Fibroblast of the aortic adventitia (primary cell): ENCODE results near the gene MBIP. TPM values are rescaled to one million over a fixed set of nuclear protein-coding genes. Genes with fewer than 3 reads are reported as not detected.

ENCODE experiments used
- DNase-seq: peaks from one replicate; pipeline ENCODE4 v3.0.0-alpha.2; 2010; ENCODE audit warnings: low read depth
- H3K4me3 ChIP-seq: 2 replicates; pipeline ENCODE4 v1.5.1; 2011; ENCODE audit warnings: low read depth, mild to moderate bottlenecking, control low read depth, low read length, moderate library complexity
- CTCF ChIP-seq: IDR thresholded peaks from 2 replicates; pipeline ENCODE4 v1.5.1; 2011; ENCODE audit warnings: mild to moderate bottlenecking, low read length, control low read depth, inconsistent platforms; ENCODE audit not compliant: insufficient read depth
- total RNA-seq: library from RNA; depleted of rRNA; stranded (reverse); fragments of >200 nt; gene quantifications from 2 replicates; pipeline ENCODE4 v1.2.3, GENCODE V29; 2012; ENCODE audit warnings: low replicate concordance

The MBIP gene
- total RNA-seq, 1 donor = 18.2 TPM

GRCh38 chr14:36284971-36285595, 35.4 kb downstream of the MBIP start:
- DNase-seq = no peak
- no peak for TF ChIP-seq CTCF
- no peak overlapping the region for H3K4me3 ChIP-seq

- H3K4me3 ChIP-seq = no peak overlapping the region
- DNase-seq = no peak
- TF ChIP-seq CTCF = no peak
Observed at GRCh38 chr14:36281309-36281708, 39.1 kb downstream of the MBIP start.

- TF ChIP-seq CTCF = no peak
- H3K4me3 ChIP-seq = no peak overlapping the region
Observed at GRCh38 chr14:36279306-36280190, 40.9 kb downstream of the MBIP start.

GRCh38 chr14:36275741-36276140, 44.7 kb downstream of the MBIP start:
- TF ChIP-seq CTCF = no peak
- no peak for DNase-seq
- H3K4me3 ChIP-seq = no peak overlapping the region

More at GRCh38 chr14:36279306-36280190, 40.9 kb downstream of the MBIP start:
- DNase-seq = no peak

- no peak for TF ChIP-seq CTCF
- DNase-seq = peak; percentile 19
- peak overlapping the region; percentile 64 for H3K4me3 ChIP-seq
Observed at GRCh38 chr14:36271939-36272907, 48.2 kb downstream of the MBIP start.

GRCh38 chr14:36271222-36271621, 49.2 kb downstream of the MBIP start:
- DNase-seq = no peak
- H3K4me3 ChIP-seq = no peak overlapping the region
- no peak for TF ChIP-seq CTCF
